Measurements from ENCODE around the gene CCDC182.

CCDC182 gene

GRCh38 chr17:57726838-57727237 is 18.3 kb downstream of the CCDC182 start:
- no peak for DNase-seq (ENCODE audit: low read depth)

GRCh38 chr17:57726213-57726790 is 18.8 kb downstream of the CCDC182 start:
- no peak for DNase-seq (ENCODE audit: low read depth)

- no peak for DNase-seq (ENCODE audit: low read depth)
Measured at GRCh38 chr17:57724729-57725125, 20.4 kb downstream of the CCDC182 start.

- DNase-seq (ENCODE audit: low read depth), result no peak
Measured at GRCh38 chr17:57724026-57724728, 20.9 kb downstream of the CCDC182 start.

GRCh38 chr17:57723427-57724025 is 21.6 kb downstream of the CCDC182 start:
- no peak for DNase-seq (ENCODE audit: low read depth)

- no peak for DNase-seq (ENCODE audit: low read depth)
Measured at GRCh38 chr17:57722704-57723043, 22.4 kb downstream of the CCDC182 start.

GRCh38 chr17:57721967-57722703 is 23.0 kb downstream of the CCDC182 start:
- DNase-seq (ENCODE audit: low read depth), result no peak

GRCh38 chr17:57720386-57721035 is 24.6 kb downstream of the CCDC182 start:
- DNase-seq (ENCODE audit: low read depth), result no peak

GRCh38 chr17:57718878-57719277 is 26.2 kb downstream of the CCDC182 start:
- DNase-seq (ENCODE audit: low read depth), result no peak

GRCh38 chr17:57715981-57716380 is 29.1 kb downstream of the CCDC182 start:
- no peak for DNase-seq (ENCODE audit: low read depth)

GRCh38 chr17:57714665-57715180 is 30.4 kb downstream of the CCDC182 start:
- DNase-seq (ENCODE audit: low read depth), result no peak

- DNase-seq (ENCODE audit: low read depth), result no peak
Measured at GRCh38 chr17:57713140-57713539, 32.0 kb downstream of the CCDC182 start.

- no peak for DNase-seq (ENCODE audit: low read depth)
Measured at GRCh38 chr17:57708410-57708809, 36.7 kb downstream of the CCDC182 start.

- DNase-seq (ENCODE audit: low read depth), result no peak
Measured at GRCh38 chr17:57707892-57708291, 37.2 kb downstream of the CCDC182 start.

GRCh38 chr17:57706761-57707160 is 38.3 kb downstream of the CCDC182 start:
- no peak for DNase-seq (ENCODE audit: low read depth)

- DNase-seq (ENCODE audit: low read depth), result no peak
Measured at GRCh38 chr17:57705921-57706695, 39.0 kb downstream of the CCDC182 start.

GRCh38 chr17:57704448-57704847 is 40.7 kb downstream of the CCDC182 start:
- no peak for DNase-seq (ENCODE audit: low read depth)

GRCh38 chr17:57703273-57703672 is 41.8 kb downstream of the CCDC182 start:
- DNase-seq (ENCODE audit: low read depth), result no peak

GRCh38 chr17:57701124-57701523 is 44.0 kb downstream of the CCDC182 start:
- DNase-seq (ENCODE audit: low read depth), result no peak

GRCh38 chr17:57699751-57700219 is 45.3 kb downstream of the CCDC182 start:
- DNase-seq (ENCODE audit: low read depth), result no peak

Data from stromal cell of bone marrow (primary cell).